Psoas muscle (tissue), 8 donors: ENCODE data around the gene HOXC11. TPM values are rescaled to one million over a fixed set of nuclear protein-coding genes. Genes with fewer than 3 reads are reported as not detected.
A peak's percentile ranks its signal among the peaks of the same experiment; 100 is the strongest.

Experiments used
- ATAC-seq, 4 donors: fragments of 200-7000 bp; cut with Tn5 transposase; one replicate each; pipeline ENCODE4 v1.9.1; 2020; ENCODE audit warnings: moderate library complexity in 3 of 4, mild to moderate bottlenecking in 2 of 4
- DNase-seq, 2 donors: peaks; one replicate each; pipeline ENCODE4 v3.0.0-alpha.2; 2020
- H3K27ac ChIP-seq: fragments of 200-600 bp; one replicate; pipeline ENCODE4 v1.8.0; 2022
- H3K27me3 ChIP-seq, 3 donors: fragments of 200-600 bp in 1 of 3; one replicate each; pipeline versions ENCODE4 v1.6.1 to v1.8.0; 2013 to 2022; ENCODE audit warnings: low read length in 2 of 3, mild to moderate bottlenecking in 2 of 3, moderate library complexity in 1 of 3; ENCODE audit not compliant: insufficient read depth in 3 of 3
- H3K36me3 ChIP-seq, 2 donors: fragments of 200-600 bp in 1 of 2; one replicate each; pipeline versions ENCODE4 v1.6.1 to v1.8.0; 2013 to 2022; ENCODE audit warnings: low read depth in 1 of 2, mild to moderate bottlenecking in 1 of 2, moderate library complexity in 1 of 2; ENCODE audit not compliant: insufficient read depth in 1 of 2
- H3K4me1 ChIP-seq: fragments of 200-600 bp; one replicate; pipeline ENCODE4 v1.8.0; 2022
- H3K4me3 ChIP-seq: fragments of 200-600 bp; one replicate; pipeline ENCODE4 v1.8.0; 2022; ENCODE audit warnings: mild to moderate bottlenecking
- H3K9me3 ChIP-seq: fragments of 200-600 bp; one replicate; pipeline ENCODE4 v1.8.0; 2022
- WGBS, 3 donors: extraction: QIAGEN DNeasy Blood & Tissue Kit; methylation state at CpG; one replicate each; pipeline versions ENCODE4 v1.1.6 to v1.1.7; 2013; 5-methylcytosine and 5-hydroxymethylcytosine counted together
- intact Hi-C, 2 donors: fragments of 100-400 bp; cut with DNase I; formaldehyde crosslinking; loops; one replicate each; pipeline versions ENCODE4 v1.11.0 to v1.14.2; 2022
- polyA plus RNA-seq, 3 donors: library from polyadenylated mRNA; stranded (reverse); fragments of 200-250 nt; gene quantifications; one replicate each; pipeline ENCODE4 v1.2.3, GENCODE V29; 2013
- total RNA-seq, 4 donors: library from RNA; stranded (reverse); fragmentation: NEBNext Ultra II Directional in 2 of 4; extraction: Animal tissue kit (Norgen Biotek cat#: 25700) in 2 of 4; gene quantifications; one replicate each; pipeline versions ENCODE4 v1.2.1 to v1.2.4, GENCODE V29; 2021 to 2023
- TF ChIP-seq, protein P1 (sequence below): fragments of 200-600 bp; IDR thresholded peaks from one replicate; pipeline ENCODE4 v1.8.0; 2022; ENCODE audit warnings: antibody characterized with exemption
- donor health status: healthy with polysubstance abuse.
- donor health status: DM: no; HTN: no; CAD: no; lungs with moderate emphysema.
- donor health status: Bipolar disorder and iron deficiency.
- donor health status: healthy.
- donor health status: DM: yes; HTN: yes; CAD: no.
- donor health status: DM: no; HTN: no; CAD: no.
- donor health status: DM: no; HTN: no; CAD: no.
- donor health status: DM: yes; HTN: yes; CAD: no.

Gene HOXC11
- total and polyA plus RNA-seq, 7 donors = 0.34 to 2.2 (median 0.82) TPM; not detected in 2

DNA sequence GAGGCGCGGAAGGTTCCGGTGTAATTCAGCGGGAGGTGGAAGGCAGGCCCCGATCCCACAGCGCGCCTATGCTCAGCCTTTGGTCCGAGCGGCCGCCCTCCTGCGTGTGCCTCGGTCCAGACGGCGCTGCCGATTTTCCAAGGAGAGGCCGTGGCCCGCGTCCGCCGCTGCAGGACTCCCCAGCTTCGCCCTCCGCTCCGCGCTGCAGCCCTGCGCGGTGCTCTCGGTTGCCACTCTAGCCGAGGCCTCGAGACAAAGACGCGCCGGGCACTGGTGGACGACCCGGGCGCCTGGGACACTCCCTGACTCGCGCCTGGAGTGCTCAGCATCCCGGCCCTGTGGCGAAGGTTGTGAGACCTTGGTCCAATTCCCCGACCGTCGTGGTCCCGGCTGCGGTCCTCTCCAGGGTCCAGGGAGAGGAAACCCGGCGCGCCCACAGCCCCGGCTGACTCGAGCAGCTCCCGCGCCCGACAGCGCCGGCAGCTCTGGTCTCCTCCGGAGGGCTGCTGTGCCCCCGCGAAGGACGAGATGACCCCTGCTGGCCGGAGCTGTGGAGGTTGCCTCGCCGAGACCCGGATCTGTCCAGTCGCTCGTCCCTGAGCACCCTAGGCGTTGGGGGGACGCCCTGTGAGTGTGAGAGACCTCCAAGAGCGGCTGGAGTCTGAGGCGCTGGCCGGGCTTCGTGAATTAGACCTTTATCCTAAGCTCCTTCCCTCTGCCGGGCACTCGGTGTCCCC lies 11.7 kb upstream of the HOXC11 start:
- ATAC-seq (peak in 2 of 4 donors; percentile 25 to 43), DNase-seq (peak in 1 of 2 donors; percentile 54)
- intact Hi-C loops = loop anchor here in 1 of 2 donors (10.0 kb wide), 1 partner anchor 266 kb away; no protein-coding TSS in a partner anchor
- 53 to 60% (median 53%) methylated on average over 58 to 72 of the region's 72 CpGs for WGBS, 3 donors
- TF ChIP-seq, protein P1, sequence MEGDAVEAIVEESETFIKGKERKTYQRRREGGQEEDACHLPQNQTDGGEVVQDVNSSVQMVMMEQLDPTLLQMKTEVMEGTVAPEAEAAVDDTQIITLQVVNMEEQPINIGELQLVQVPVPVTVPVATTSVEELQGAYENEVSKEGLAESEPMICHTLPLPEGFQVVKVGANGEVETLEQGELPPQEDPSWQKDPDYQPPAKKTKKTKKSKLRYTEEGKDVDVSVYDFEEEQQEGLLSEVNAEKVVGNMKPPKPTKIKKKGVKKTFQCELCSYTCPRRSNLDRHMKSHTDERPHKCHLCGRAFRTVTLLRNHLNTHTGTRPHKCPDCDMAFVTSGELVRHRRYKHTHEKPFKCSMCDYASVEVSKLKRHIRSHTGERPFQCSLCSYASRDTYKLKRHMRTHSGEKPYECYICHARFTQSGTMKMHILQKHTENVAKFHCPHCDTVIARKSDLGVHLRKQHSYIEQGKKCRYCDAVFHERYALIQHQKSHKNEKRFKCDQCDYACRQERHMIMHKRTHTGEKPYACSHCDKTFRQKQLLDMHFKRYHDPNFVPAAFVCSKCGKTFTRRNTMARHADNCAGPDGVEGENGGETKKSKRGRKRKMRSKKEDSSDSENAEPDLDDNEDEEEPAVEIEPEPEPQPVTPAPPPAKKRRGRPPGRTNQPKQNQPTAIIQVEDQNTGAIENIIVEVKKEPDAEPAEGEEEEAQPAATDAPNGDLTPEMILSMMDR = no peak
- Histone ChIP-seq H3K27me3 (peaks cover 0 to 98% (median 30%) of the 10 kb centered on the region in 3 donors), H3K36me3 (no peaks in the 10 kb centered on the region), H3K4me1 (peaks cover 4% of the 10 kb centered on the region), H3K9me3 (no peaks in the 10 kb centered on the region), H3K4me3 (no peak overlapping the region), H3K27ac (no peak overlapping the region)

DNA sequence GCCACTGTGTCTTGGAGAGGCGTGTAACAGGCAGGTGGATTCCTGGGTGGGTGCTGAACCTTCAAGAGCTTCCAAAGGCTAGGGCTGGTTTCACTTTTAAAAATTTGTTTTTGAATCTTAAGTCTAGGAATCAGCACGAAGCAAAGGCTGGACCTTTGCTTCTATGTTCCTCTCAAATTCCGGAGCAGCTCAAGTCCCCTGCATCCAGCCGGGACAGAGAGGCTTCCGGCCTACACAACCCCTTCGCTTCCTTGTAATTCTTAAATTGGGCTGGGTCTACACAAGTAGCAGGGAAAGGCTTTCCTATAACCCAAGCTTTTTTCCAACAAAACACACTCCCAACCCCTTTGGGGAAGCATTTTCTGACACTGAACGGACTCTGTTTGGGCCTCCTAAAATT lies 9.9 kb upstream of the HOXC11 start:
- ATAC-seq (no peak), DNase-seq (no peak)
- Histone ChIP-seq H3K36me3 (no peaks in the 10 kb centered on the region), H3K4me1 (peaks cover 4% of the 10 kb centered on the region), H3K9me3 (no peaks in the 10 kb centered on the region), H3K27me3 (peaks cover 0 to 98% (median 29%) of the 10 kb centered on the region in 3 donors), H3K27ac (no peak overlapping the region), H3K4me3 (no peak overlapping the region)
- intact Hi-C loops = loop anchor here in 1 of 2 donors (10.0 kb wide), 1 partner anchor 268 kb away; no protein-coding TSS in a partner anchor
- 64 to 73% (median 66%) methylated on average over 7 of the region's 7 CpGs for WGBS, 3 donors
- TF ChIP-seq, protein P1 = no peak

DNA sequence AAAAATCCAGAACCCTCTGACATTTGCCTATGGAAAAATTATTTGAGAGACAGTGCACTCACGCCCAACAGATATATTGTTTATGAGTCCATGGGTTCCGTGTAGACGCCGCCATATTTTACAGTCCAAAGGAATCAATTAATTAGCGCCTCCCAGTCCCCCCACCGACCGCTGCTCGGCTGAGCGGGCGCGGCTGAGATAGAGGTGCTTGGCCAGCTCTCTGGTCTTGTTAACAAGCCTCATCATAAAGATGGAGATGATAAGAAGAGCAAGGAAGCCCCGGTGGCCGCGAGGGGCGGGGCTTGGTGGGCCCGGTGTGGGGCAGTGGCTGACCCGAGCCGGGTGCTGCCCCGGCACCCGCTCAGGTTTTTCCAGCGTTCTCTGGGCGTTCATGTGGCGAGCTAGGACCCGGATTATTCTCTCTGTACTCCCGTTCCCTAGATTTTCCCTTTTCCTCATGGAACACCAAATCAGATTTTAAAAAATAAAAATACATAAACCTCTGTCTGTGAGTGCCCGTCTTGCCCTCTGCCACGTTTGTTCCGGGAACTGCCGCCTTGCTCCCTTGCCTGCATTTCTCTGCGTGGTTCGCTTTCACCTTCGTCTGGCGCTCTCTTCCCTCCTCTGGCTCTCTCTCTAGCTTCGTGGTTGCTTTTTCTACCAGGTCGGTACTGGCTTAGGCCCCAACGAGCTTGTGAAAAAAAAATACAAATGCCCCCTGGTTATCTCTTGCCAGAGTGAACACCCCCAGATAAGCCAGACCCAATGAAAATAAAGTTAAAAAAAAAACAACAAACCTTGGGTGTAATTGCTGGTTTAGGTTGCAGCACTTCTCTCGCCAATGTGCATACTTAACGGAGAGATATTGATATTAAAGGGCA lies 9.3 kb upstream of the HOXC11 start:
- TF ChIP-seq, protein P1 = no peak
- Histone ChIP-seq H3K4me1 (peaks cover 4% of the 10 kb centered on the region), H3K27me3 (peaks cover 0 to 96% (median 30%) of the 10 kb centered on the region in 3 donors), H3K27ac (no peak overlapping the region), H3K9me3 (no peaks in the 10 kb centered on the region), H3K4me3 (no peak overlapping the region), H3K36me3 (no peaks in the 10 kb centered on the region)
- ATAC-seq (no peak), DNase-seq (peak in 1 of 2 donors; percentile 30)
- intact Hi-C loops = loop anchor here in 1 of 2 donors (10.0 kb wide), 1 partner anchor 269 kb away; no protein-coding TSS in a partner anchor
- 51 to 63% (median 52%) methylated on average over 38 of the region's 38 CpGs for WGBS, 3 donors

DNA sequence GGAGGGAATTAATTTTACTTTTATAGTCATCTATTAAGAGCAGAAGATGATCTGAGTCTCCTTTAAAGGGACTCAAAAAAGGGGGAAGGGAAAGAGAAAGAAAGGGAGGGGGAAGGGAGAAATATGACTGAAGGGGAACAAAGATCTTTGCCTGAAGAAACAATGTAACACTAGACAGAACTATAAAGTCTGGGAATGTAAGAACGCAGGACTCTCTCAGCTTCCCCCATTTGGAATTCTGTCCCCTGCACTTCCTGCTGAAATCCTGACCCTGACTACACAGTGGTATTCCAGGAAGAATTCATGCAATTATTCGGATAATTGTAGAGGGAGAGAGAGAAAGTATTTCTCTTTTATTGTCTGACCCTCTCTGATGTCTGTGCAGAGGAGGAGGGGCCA lies 8.6 kb upstream of the HOXC11 start:
- Histone ChIP-seq H3K9me3 (no peaks in the 10 kb centered on the region), H3K4me1 (peaks cover 4% of the 10 kb centered on the region), H3K4me3 (no peak overlapping the region), H3K27ac (no peak overlapping the region), H3K27me3 (peaks cover 0 to 89% (median 30%) of the 10 kb centered on the region in 3 donors), H3K36me3 (no peaks in the 10 kb centered on the region)
- intact Hi-C loops = loop anchor here in 1 of 2 donors (10.0 kb wide), 1 partner anchor 270 kb away; no protein-coding TSS in a partner anchor
- ATAC-seq (no peak), DNase-seq (no peak)
- 64 to 67% (median 64%) methylated on average over 2 of the region's 2 CpGs for WGBS, 3 donors
- TF ChIP-seq, protein P1 = no peak
